SK-N-SH (cell line): ENCODE measurements around the gene SP140.

Experiments
- GABPA ChIP-seq: IDR thresholded peaks from 2 replicates; pipeline ENCODE4 v1.4.0; 2012; ENCODE audit warnings: low read depth, mild to moderate bottlenecking
- JUND ChIP-seq: IDR thresholded peaks from 2 replicates; pipeline ENCODE4 v1.4.0; 2012
- PBX3 ChIP-seq: IDR thresholded peaks from 2 replicates; pipeline ENCODE4; 2012
- USF1 ChIP-seq: IDR thresholded peaks from 2 replicates; pipeline ENCODE4 v1.4.0; 2012; ENCODE audit warnings: low read depth, borderline replicate concordance
- TF ChIP-seq, protein P1 (sequence below): fragments of 200-600 bp; sonication (generic); IDR thresholded peaks from 2 replicates; pipeline ENCODE4 v1.6.1; 2017; ENCODE audit warnings: antibody characterized with exemption, mild to moderate bottlenecking, moderate library complexity

DNA sequence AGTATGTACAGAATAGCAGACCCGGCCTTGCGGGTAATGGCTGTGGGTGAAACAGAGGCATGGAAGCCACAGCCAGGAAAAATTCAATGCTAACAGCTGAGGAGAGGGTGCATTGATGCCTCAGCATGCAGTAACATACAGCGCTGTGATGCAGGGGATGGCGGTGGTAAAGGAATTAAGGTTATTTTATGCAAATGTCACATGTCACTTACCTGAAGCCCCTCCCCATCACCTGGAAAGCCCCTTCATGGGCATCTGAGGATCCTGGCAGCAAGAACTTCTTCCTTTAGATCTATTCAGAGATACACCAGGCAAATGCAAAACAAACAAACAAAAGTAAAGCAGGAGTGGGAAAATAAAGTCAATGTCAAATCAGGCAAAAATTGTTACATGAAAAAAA, 4.0 kb upstream of the SP140 start:
- TF ChIP-seq USF1, result no peak
- no peak for TF ChIP-seq GABPA
- TF ChIP-seq, protein P1, sequence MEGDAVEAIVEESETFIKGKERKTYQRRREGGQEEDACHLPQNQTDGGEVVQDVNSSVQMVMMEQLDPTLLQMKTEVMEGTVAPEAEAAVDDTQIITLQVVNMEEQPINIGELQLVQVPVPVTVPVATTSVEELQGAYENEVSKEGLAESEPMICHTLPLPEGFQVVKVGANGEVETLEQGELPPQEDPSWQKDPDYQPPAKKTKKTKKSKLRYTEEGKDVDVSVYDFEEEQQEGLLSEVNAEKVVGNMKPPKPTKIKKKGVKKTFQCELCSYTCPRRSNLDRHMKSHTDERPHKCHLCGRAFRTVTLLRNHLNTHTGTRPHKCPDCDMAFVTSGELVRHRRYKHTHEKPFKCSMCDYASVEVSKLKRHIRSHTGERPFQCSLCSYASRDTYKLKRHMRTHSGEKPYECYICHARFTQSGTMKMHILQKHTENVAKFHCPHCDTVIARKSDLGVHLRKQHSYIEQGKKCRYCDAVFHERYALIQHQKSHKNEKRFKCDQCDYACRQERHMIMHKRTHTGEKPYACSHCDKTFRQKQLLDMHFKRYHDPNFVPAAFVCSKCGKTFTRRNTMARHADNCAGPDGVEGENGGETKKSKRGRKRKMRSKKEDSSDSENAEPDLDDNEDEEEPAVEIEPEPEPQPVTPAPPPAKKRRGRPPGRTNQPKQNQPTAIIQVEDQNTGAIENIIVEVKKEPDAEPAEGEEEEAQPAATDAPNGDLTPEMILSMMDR, result no peak
- TF ChIP-seq PBX3, result no peak
- TF ChIP-seq JUND, result no peak
